ENCODE results near the gene FER.
"Not testable (repeated sequence)": the region's sequence is repeated elsewhere in the genome, so short reads cannot be mapped to it uniquely, and the experiment has no call there.

Gene FER

GRCh38 chr5:109041317-109041716, 293.6 kb downstream of the FER start:
- DNase-seq, result no peak

GRCh38 chr5:109045710-109046109, 298.0 kb downstream of the FER start:
- no peak for DNase-seq

- no peak for DNase-seq
Observed at GRCh38 chr5:109049565-109049964, 301.9 kb downstream of the FER start.

- DNase-seq, result peak; percentile 48
Observed at GRCh38 chr5:109050321-109050720, 302.6 kb downstream of the FER start.

GRCh38 chr5:109052216-109052615, 304.5 kb downstream of the FER start:
- DNase-seq, result not testable (repeated sequence)

- DNase-seq, result peak; percentile 61
Observed at GRCh38 chr5:109053995-109054417, 306.3 kb downstream of the FER start.

- DNase-seq, result no peak
Observed at GRCh38 chr5:109060378-109061025, 312.8 kb downstream of the FER start.

GRCh38 chr5:109062664-109063063, 315.0 kb downstream of the FER start:
- peak; percentile 25 for DNase-seq

- peak; percentile 7 for DNase-seq
Observed at GRCh38 chr5:109063223-109063622, 315.5 kb downstream of the FER start.

- DNase-seq, result no peak
Observed at GRCh38 chr5:109076741-109077140, 329.0 kb downstream of the FER start.

GRCh38 chr5:109078448-109078847, 330.8 kb downstream of the FER start:
- DNase-seq, result no peak

GRCh38 chr5:109080481-109080880, 332.8 kb downstream of the FER start:
- no peak for DNase-seq

GRCh38 chr5:109080896-109081295, 333.2 kb downstream of the FER start:
- DNase-seq, result no peak

- no peak for DNase-seq
Observed at GRCh38 chr5:109083937-109084336, 336.2 kb downstream of the FER start.

- DNase-seq, result no peak
Observed at GRCh38 chr5:109089191-109089590, 341.5 kb downstream of the FER start.

GRCh38 chr5:109099081-109099480, 351.4 kb downstream of the FER start:
- no peak for DNase-seq

- no peak for DNase-seq
Observed at GRCh38 chr5:109100971-109101370, 353.3 kb downstream of the FER start.

- peak; percentile 5 for DNase-seq
Observed at GRCh38 chr5:109102096-109102690, 354.5 kb downstream of the FER start.

- DNase-seq, result peak; percentile 94
Observed at GRCh38 chr5:109105631-109106267, 358.1 kb downstream of the FER start.

- no peak for DNase-seq
Observed at GRCh38 chr5:109111680-109112079, 364.0 kb downstream of the FER start.

GRCh38 chr5:109113608-109114007, 365.9 kb downstream of the FER start:
- DNase-seq, result no peak

- DNase-seq, result no peak
Observed at GRCh38 chr5:109121225-109121624, 373.5 kb downstream of the FER start.

GRCh38 chr5:109125755-109126429, 378.2 kb downstream of the FER start:
- no peak for DNase-seq

GRCh38 chr5:109126481-109126880, 378.8 kb downstream of the FER start:
- DNase-seq, result no peak
